ENCODE results near the gene ZNF493. TPM values are rescaled to one million over a fixed set of nuclear protein-coding genes. Genes with fewer than 3 reads are reported as not detected.
A peak's percentile ranks its signal among the peaks of the same experiment; 100 is the strongest.

Gene ZNF493
- total RNA-seq, 3 donors from 2014 or later (not counting 1 experiment from before 2014, with no cell fraction given): 48.1 to 57.0 (median 50.4) TPM

GRCh38 chr19:21398851-21399250 lies 1.9 kb downstream of the ZNF493 start:
- H3K36me3 Mint-ChIP-seq: no peaks in the 10 kb centered on the region
- intact Hi-C loops (cut with micrococcal nuclease): no loop called here
- H3K9me3 Mint-ChIP-seq: peaks cover 0 to 3% of the 10 kb centered on the region in 2 donors
- no peaks in the 10 kb centered on the region for H3K27me3 Mint-ChIP-seq (ENCODE audit: low read depth in 2 of 2)
- Histone ChIP-seq H3K9me3 (ENCODE audit: control insufficient read depth, insufficient read depth, low read length) (no peaks in the 10 kb centered on the region), H3K27ac (ENCODE audit: low read length) (no peak overlapping the region), H3K36me3 (ENCODE audit: control insufficient read depth, insufficient read depth, low read length) (peaks cover 6% of the 10 kb centered on the region), H3K27me3 (ENCODE audit: control insufficient read depth, insufficient read depth, low read length) (no peaks in the 10 kb centered on the region), H3K4me1 (ENCODE audit: control insufficient read depth, insufficient read depth, low read length) (peaks cover 4% of the 10 kb centered on the region), H3K4me3 (ENCODE audit: low read length) (no peak overlapping the region)
- ATAC-seq (no peak), DNase-seq (no peak)
- H3K4me3 Mint-ChIP-seq: no peak overlapping the region
- H3K27ac Mint-ChIP-seq: peak overlapping the region; percentile 27 to 92
- 93% methylated on average over 5 of the region's 5 CpGs for WGBS (ENCODE audit: insufficient coverage)
- TF ChIP-seq CTCF (IDR thresholded peaks at IDR 0.05): no peak
- peaks cover 46 to 61% of the 10 kb centered on the region in 2 donors for H3K4me1 Mint-ChIP-seq

- H3K4me1 Mint-ChIP-seq: peaks cover 51 to 52% of the 10 kb centered on the region in 2 donors
- WGBS (ENCODE audit: insufficient coverage): no CpG with 5 or more reads among the region's 1 CpG
- TF ChIP-seq CTCF (IDR thresholded peaks at IDR 0.05): no peak
Observed at GRCh38 chr19:21402303-21402985, 5.5 kb downstream of the ZNF493 start.

GRCh38 chr19:21410166-21410565 lies 13.2 kb downstream of the ZNF493 start:
- Mint-ChIP-seq H3K4me3 (no peak overlapping the region), H3K9me3 (no peaks in the 10 kb centered on the region), H3K36me3 (peaks cover 36% of the 10 kb centered on the region), H3K27ac (no peak overlapping the region), H3K4me1 (no peaks in the 10 kb centered on the region), H3K27me3 (ENCODE audit: low read depth in 2 of 2) (no peaks in the 10 kb centered on the region)
- no peak overlapping the region for H3K27ac ChIP-seq (ENCODE audit: low read length)
- no peak for TF ChIP-seq CTCF (IDR thresholded peaks at IDR 0.05)
- DNase-seq: no peak
- intact Hi-C loops (cut with micrococcal nuclease): no loop called here
- no peaks in the 10 kb centered on the region for H3K27me3 ChIP-seq (ENCODE audit: control insufficient read depth, insufficient read depth, low read length)
- peaks cover 31% of the 10 kb centered on the region for H3K36me3 ChIP-seq (ENCODE audit: control insufficient read depth, insufficient read depth, low read length)
- no peaks in the 10 kb centered on the region for H3K4me1 ChIP-seq (ENCODE audit: control insufficient read depth, insufficient read depth, low read length)
- WGBS (ENCODE audit: insufficient coverage): no CpG with 5 or more reads among the region's 1 CpG
- ATAC-seq: no peak
- no peak overlapping the region for H3K4me3 ChIP-seq (ENCODE audit: low read length)
- H3K9me3 ChIP-seq (ENCODE audit: control insufficient read depth, insufficient read depth, low read length): peaks cover 9% of the 10 kb centered on the region

More at GRCh38 chr19:21402303-21402985, 5.5 kb downstream of the ZNF493 start:
- H3K9me3 Mint-ChIP-seq: no peaks in the 10 kb centered on the region
- H3K4me1 ChIP-seq (ENCODE audit: control insufficient read depth, insufficient read depth, low read length): no peaks in the 10 kb centered on the region
- H3K27ac ChIP-seq (ENCODE audit: low read length): no peak overlapping the region
- H3K9me3 ChIP-seq (ENCODE audit: control insufficient read depth, insufficient read depth, low read length): no peaks in the 10 kb centered on the region
- peak overlapping the region; percentile 3 to 52 for H3K27ac Mint-ChIP-seq
- no peak for ATAC-seq
- H3K27me3 ChIP-seq (ENCODE audit: control insufficient read depth, insufficient read depth, low read length): no peaks in the 10 kb centered on the region
- no peak for DNase-seq
- H3K27me3 Mint-ChIP-seq (ENCODE audit: low read depth in 2 of 2): no peaks in the 10 kb centered on the region
- no peaks in the 10 kb centered on the region for H3K36me3 Mint-ChIP-seq
- H3K4me3 ChIP-seq (ENCODE audit: low read length): no peak overlapping the region
- peaks cover 8% of the 10 kb centered on the region for H3K36me3 ChIP-seq (ENCODE audit: control insufficient read depth, insufficient read depth, low read length)
- intact Hi-C loops (cut with micrococcal nuclease): no loop called here
- H3K4me3 Mint-ChIP-seq: no peak overlapping the region

DNA sequence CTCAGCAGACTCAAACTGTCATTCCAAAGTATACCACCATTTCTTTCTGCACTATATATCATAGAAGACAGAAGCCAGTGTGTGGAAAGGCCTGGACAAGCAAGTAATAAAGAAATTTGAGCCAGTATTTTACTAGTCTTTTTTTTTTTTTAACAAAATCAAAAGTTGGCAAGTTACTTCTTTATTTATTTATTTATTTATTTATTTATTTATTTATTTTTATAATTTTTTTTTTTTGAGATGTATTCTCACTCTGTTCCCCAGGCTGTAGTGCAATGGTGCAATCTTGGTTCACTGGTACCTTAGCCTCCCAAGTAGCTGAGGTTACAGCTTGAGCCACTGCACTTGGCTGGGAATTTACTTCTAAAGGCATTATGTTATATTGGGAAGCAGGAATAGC lies 25.3 kb downstream of the ZNF493 start:
- peaks cover 13 to 48% of the 10 kb centered on the region in 2 donors for H3K9me3 Mint-ChIP-seq
- no peak overlapping the region for H3K4me3 ChIP-seq (ENCODE audit: low read length)
- peaks cover 43% of the 10 kb centered on the region for H3K9me3 ChIP-seq (ENCODE audit: control insufficient read depth, insufficient read depth, low read length)
- no peak overlapping the region for H3K4me3 Mint-ChIP-seq
- TF ChIP-seq CTCF (IDR thresholded peaks at IDR 0.05): no peak
- H3K36me3 ChIP-seq (ENCODE audit: control insufficient read depth, insufficient read depth, low read length): peaks cover 3% of the 10 kb centered on the region
- no peaks in the 10 kb centered on the region for H3K27me3 ChIP-seq (ENCODE audit: control insufficient read depth, insufficient read depth, low read length)
- no peaks in the 10 kb centered on the region for H3K27me3 Mint-ChIP-seq (ENCODE audit: low read depth in 2 of 2)
- intact Hi-C loops (cut with micrococcal nuclease): no loop called here
- peaks cover 0 to 6% of the 10 kb centered on the region in 2 donors for H3K4me1 Mint-ChIP-seq
- no peak overlapping the region for H3K27ac ChIP-seq (ENCODE audit: low read length)
- H3K27ac Mint-ChIP-seq: no peak overlapping the region
- H3K36me3 Mint-ChIP-seq: peaks cover 68% of the 10 kb centered on the region
- H3K4me1 ChIP-seq (ENCODE audit: control insufficient read depth, insufficient read depth, low read length): no peaks in the 10 kb centered on the region
- DNase-seq: no peak
- no peak for ATAC-seq

Measured in natural killer cell (primary cell).